PC-3 (cell line): ENCODE results near the gene ADARB2. TPM values are rescaled to one million over a fixed set of nuclear protein-coding genes. Genes with fewer than 3 reads are reported as not detected.

ENCODE experiments used
- ATAC-seq: fragments of 200-7000 bp; cut with Tn5 transposase; 2 replicates; pipeline ENCODE4 v1.9.1; 2020; ENCODE audit warnings: mild to moderate bottlenecking, moderate library complexity
- BruUV-seq: library from RNA; stranded (reverse); fragments of 400-500 nt; replicated peaks from 2 replicates; lab custom pipeline; 2021; lab: Mats Ljungman, UMichigan
- CTCF ChIA-PET: fragments of 300-600 bp; sonication (Branson Sonifier 250); formaldehyde crosslinking; loops from one replicate; lab custom pipeline; 2022; ENCODE audit warnings: antibody characterized with exemption; lab: Charles Lee
- POLR2A ChIA-PET: fragments of 300-600 bp; sonication (Branson Sonifier 250); formaldehyde crosslinking; loops from one replicate; lab custom pipeline; 2022; ENCODE audit warnings: antibody characterized with exemption; ENCODE audit not compliant: unreplicated experiment; lab: Charles Lee
- DNase-seq: peaks from one replicate; pipeline ENCODE4 v3.0.0-alpha.2; 2015
- H2AFZ ChIP-seq: fragments of 300-600 bp; sonication (generic); 2 replicates; pipeline ENCODE4 v1.6.0; 2016; ENCODE audit warnings: antibody characterized with exemption, low read length
- H3F3A ChIP-seq: fragments of 300-600 bp; sonication (generic); one replicate; pipeline ENCODE4 v1.6.0; 2017; ENCODE audit warnings: antibody characterized with exemption, low read length, control low read depth, mild to moderate bottlenecking; ENCODE audit not compliant: unreplicated experiment
- H3K27ac ChIP-seq: fragments of 300-600 bp; sonication (generic); 2 replicates; pipeline ENCODE4 v1.5.1; 2016; ENCODE audit warnings: mild to moderate bottlenecking, low read length
- H3K27me3 ChIP-seq: fragments of 300-600 bp; sonication (generic); 2 replicates; pipeline ENCODE4 v1.6.1; 2016; ENCODE audit warnings: low read length, mixed read lengths
- H3K36me3 ChIP-seq: fragments of 300-600 bp; sonication (generic); 2 replicates; pipeline ENCODE4 v1.6.1; 2016; ENCODE audit warnings: low read depth, mixed run types, low read length, mixed read lengths
- H3K4me1 ChIP-seq: fragments of 300-600 bp; sonication (generic); 2 replicates; pipeline ENCODE4 v1.5.1; 2016; ENCODE audit warnings: low read length; ENCODE audit not compliant: insufficient read depth
- H3K4me2 ChIP-seq: fragments of 300-600 bp; sonication (generic); 2 replicates; pipeline ENCODE4 v1.6.0; 2016; ENCODE audit warnings: low read length
- H3K4me3 ChIP-seq: fragments of 300-600 bp; sonication (generic); 2 replicates; pipeline ENCODE4 v1.5.1; 2016; ENCODE audit warnings: mild to moderate bottlenecking, low read length, mixed read lengths
- H3K79me2 ChIP-seq: fragments of 300-600 bp; sonication (generic); 2 replicates; pipeline ENCODE4 v1.6.1; 2017; ENCODE audit warnings: low read length, mixed read lengths
- H3K9ac ChIP-seq: fragments of 300-600 bp; sonication (generic); 2 replicates; pipeline ENCODE4 v1.6.0; 2016; ENCODE audit warnings: mild to moderate bottlenecking, low read length
- H3K9me2 ChIP-seq: fragments of 300-600 bp; sonication (generic); replicated peaks from 2 replicates; pipeline ENCODE4 v1.6.1; 2016; ENCODE audit warnings: mixed run types, low read length, mixed read lengths
- H3K9me3 ChIP-seq: fragments of 300-600 bp; sonication (generic); 2 replicates; pipeline ENCODE4 v1.6.1; 2016; ENCODE audit warnings: low read length, mixed read lengths
- H4K20me1 ChIP-seq: fragments of 300-600 bp; sonication (generic); 2 replicates; pipeline ENCODE4 v1.6.1; 2016; ENCODE audit warnings: low read length, mixed read lengths
- EZH2 ChIP-seq: fragments of 300-600 bp; sonication (generic); IDR thresholded peaks from one replicate; pipeline ENCODE4 v1.6.1; 2017; ENCODE audit warnings: antibody characterized with exemption, mild to moderate bottlenecking, low read length; ENCODE audit not compliant: unreplicated experiment
- EZH2phosphoT487 ChIP-seq: fragments of 300-600 bp; sonication (generic); IDR thresholded peaks from 2 replicates; pipeline ENCODE4 v1.6.1; 2018; ENCODE audit warnings: mild to moderate bottlenecking, antibody characterized with exemption, low read length, borderline replicate concordance
- intact Hi-C: fragments of 100-400 bp; cut with micrococcal nuclease; formaldehyde crosslinking; loops from 2 replicates; pipeline ENCODE4 v1.9.0; 2023
- total RNA-seq: library from RNA; depleted of rRNA; stranded (reverse); fragments of >200 nt; gene quantifications from 2 replicates; pipeline ENCODE4 v1.2.3, GENCODE V29; 2014
- TF ChIP-seq, protein P1 (sequence below): fragments of 300-600 bp; sonication (generic); conservative IDR thresholded peaks from 2 replicates; pipeline ENCODE4 v1.5.1; 2017; ENCODE audit warnings: antibody characterized with exemption, low read depth, mild to moderate bottlenecking, low read length

Gene ADARB2
- total RNA-seq, 1 experiment from 2014 or later, result not detected

DNA sequence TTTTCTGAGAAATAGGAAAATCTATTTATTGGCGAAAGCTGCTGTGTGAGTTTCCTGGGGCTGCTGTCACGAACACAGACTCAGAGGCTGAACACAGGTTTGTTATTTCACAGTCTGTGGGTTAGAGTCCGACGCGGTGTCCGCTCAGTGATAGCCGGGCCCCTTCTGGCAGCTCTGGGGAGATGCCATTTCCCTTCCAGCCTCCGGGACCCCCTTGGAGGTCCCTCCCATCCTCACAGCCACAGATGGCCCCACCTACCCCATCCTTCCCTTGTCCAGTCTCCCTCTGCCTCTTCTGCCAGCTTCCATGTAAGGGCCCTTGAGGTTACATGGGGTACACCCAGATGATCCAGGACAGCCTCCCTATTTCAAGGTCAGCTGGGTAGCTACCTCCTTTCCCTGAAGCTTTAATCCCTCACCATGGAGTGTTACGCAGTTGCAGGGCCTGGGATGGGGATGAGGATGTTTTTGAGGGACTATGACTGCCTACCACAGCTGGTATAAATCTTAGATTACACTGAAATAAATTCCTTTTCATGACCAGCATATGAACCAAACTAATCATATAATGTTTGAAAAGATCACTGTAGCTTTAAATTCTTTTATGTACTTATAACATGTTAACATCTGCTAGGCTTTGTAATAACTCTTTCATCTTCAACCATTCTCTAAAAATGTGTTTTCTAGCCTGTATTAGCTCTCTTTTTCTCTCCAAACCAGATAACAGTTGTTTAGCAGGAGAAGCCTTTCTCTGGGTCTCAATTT lies 582.6 kb downstream of the ADARB2 start:
- H3K27ac ChIP-seq, result no peak overlapping the region
- no peaks in the 10 kb centered on the region for H3K9me3 ChIP-seq
- ATAC-seq (no peak), DNase-seq (no peak)
- H3K79me2 ChIP-seq, result no peaks in the 10 kb centered on the region
- no peaks in the 10 kb centered on the region for H3K36me3 ChIP-seq
- H4K20me1 ChIP-seq, result no peaks in the 10 kb centered on the region
- intact Hi-C loops, result no loop called here
- ChIA-PET CTCF (no interaction called here), POLR2A (no interaction called here)
- no TSS peak for BruUV-seq
- H3K4me3 ChIP-seq, result no peak overlapping the region
- TF ChIP-seq EZH2 (no peak), EZH2phosphoT487 (no peak)
- TF ChIP-seq, protein P1, sequence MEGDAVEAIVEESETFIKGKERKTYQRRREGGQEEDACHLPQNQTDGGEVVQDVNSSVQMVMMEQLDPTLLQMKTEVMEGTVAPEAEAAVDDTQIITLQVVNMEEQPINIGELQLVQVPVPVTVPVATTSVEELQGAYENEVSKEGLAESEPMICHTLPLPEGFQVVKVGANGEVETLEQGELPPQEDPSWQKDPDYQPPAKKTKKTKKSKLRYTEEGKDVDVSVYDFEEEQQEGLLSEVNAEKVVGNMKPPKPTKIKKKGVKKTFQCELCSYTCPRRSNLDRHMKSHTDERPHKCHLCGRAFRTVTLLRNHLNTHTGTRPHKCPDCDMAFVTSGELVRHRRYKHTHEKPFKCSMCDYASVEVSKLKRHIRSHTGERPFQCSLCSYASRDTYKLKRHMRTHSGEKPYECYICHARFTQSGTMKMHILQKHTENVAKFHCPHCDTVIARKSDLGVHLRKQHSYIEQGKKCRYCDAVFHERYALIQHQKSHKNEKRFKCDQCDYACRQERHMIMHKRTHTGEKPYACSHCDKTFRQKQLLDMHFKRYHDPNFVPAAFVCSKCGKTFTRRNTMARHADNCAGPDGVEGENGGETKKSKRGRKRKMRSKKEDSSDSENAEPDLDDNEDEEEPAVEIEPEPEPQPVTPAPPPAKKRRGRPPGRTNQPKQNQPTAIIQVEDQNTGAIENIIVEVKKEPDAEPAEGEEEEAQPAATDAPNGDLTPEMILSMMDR, result no peak
- H3K4me2 ChIP-seq, result no peak overlapping the region
- no peak overlapping the region for H3K9ac ChIP-seq
- no peaks in the 10 kb centered on the region for H3K9me2 ChIP-seq
- no peaks in the 10 kb centered on the region for H3F3A ChIP-seq
- no peak overlapping the region for H2AFZ ChIP-seq
- no peaks in the 10 kb centered on the region for H3K4me1 ChIP-seq
- peaks cover 12% of the 10 kb centered on the region; the same call in 1 of the 2 replicates for H3K27me3 ChIP-seq

DNA sequence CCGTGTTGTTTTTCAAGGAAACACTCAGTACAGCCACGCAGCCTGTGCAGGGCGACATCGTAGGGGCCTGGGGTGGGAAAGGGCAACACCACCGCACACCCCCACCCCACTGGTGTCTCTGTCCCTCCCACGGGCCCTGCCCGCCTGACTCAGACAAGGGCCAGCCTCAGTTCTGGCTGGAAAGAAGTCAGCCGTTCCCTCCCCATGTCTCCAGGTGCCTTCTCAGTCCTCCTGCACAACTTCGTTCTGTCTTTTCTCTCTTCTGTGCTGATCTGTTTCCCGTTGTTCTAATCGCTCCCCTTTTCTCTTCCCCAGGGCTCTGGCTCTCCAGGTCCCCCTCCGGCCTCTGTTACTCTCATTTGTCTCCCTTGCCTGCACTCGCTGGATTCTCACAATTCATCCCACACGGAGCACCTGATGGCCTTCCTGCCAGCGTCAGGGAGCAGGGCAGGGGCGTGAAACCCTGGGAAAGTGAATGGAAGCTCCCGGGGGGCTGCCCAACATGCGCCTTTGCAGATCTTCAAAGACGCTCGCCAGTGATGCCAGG lies 583.4 kb downstream of the ADARB2 start:
- H3F3A ChIP-seq, result no peaks in the 10 kb centered on the region
- no peaks in the 10 kb centered on the region for H3K36me3 ChIP-seq
- CTCF ChIA-PET, result no interaction called here
- DNase-seq, result no peak
- H3K27ac ChIP-seq, result no peak overlapping the region
- no peak for ATAC-seq
- no peak overlapping the region for H3K4me2 ChIP-seq
- H3K9me2 ChIP-seq, result no peaks in the 10 kb centered on the region
- no peaks in the 10 kb centered on the region for H4K20me1 ChIP-seq
- POLR2A ChIA-PET, result no interaction called here
- H2AFZ ChIP-seq, result no peak overlapping the region
- no peaks in the 10 kb centered on the region for H3K4me1 ChIP-seq
- intact Hi-C loops, result no loop called here
- no peak overlapping the region for H3K4me3 ChIP-seq
- H3K9me3 ChIP-seq, result no peaks in the 10 kb centered on the region
- H3K27me3 ChIP-seq, result peaks cover 12% of the 10 kb centered on the region; the same call in 1 of the 2 replicates
- H3K9ac ChIP-seq, result no peak overlapping the region
- BruUV-seq, result no TSS peak
- TF ChIP-seq, protein P1, result no peak
- TF ChIP-seq EZH2, result no peak
- no peak for TF ChIP-seq EZH2phosphoT487
- H3K79me2 ChIP-seq, result no peaks in the 10 kb centered on the region

DNA sequence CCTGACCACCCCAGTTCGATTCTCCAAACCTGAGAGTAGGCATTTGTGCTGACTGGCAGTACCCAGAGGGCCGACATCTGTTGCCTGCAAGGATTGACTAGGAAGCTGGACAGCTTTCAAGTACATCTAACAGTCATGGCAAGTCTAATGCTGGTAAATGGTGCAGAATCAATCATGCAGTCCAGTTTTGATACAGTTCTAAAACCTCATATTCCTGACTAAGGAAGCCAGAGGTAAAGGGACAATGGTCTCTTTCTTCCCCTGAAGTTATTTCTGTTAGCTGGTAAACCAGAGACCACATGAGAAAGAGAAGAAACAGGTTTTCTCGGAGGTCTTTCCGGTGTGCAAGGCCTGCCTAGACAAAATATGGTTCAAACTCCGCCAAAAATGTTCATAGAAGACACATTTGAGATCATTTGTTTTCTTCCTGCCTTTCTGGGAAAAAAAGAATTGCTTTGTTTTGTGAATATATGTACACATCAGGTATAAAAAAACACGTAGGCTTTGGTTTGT lies 584.0 kb downstream of the ADARB2 start:
- Histone ChIP-seq H3K9me3 (no peaks in the 10 kb centered on the region), H4K20me1 (no peaks in the 10 kb centered on the region), H3K9ac (no peak overlapping the region), H3K27ac (no peak overlapping the region), H3K36me3 (no peaks in the 10 kb centered on the region), H3K79me2 (no peaks in the 10 kb centered on the region), H3K4me1 (no peaks in the 10 kb centered on the region), H3K4me3 (no peak overlapping the region), H3K4me2 (no peak overlapping the region), H3F3A (no peaks in the 10 kb centered on the region), H2AFZ (no peak overlapping the region), H3K9me2 (no peaks in the 10 kb centered on the region), H3K27me3 (peaks cover 12% of the 10 kb centered on the region; the same call in 1 of the 2 replicates)
- ATAC-seq (no peak), DNase-seq (no peak)
- no TSS peak for BruUV-seq
- ChIA-PET CTCF (no interaction called here), POLR2A (no interaction called here)
- TF ChIP-seq, protein P1, result no peak
- no peak for TF ChIP-seq EZH2phosphoT487
- TF ChIP-seq EZH2, result no peak
- intact Hi-C loops, result no loop called here
